Breast epithelium (tissue), 3 donors: Measurements from ENCODE around the gene ARID1B.

Source experiments
- POLR2AphosphoS5 ChIP-seq, 3 donors: sonication (generic); formaldehyde crosslinking; IDR thresholded peaks; one replicate each; pipeline ENCODE4 v1.6.1; 2017; ENCODE audit warnings: antibody characterized with exemption in 3 of 3
- TF ChIP-seq, protein P1 (sequence below), 3 donors: fragments of 450-650 bp; IDR thresholded peaks; one replicate each; pipeline ENCODE4 v1.5.1; 2016 to 2017; ENCODE audit warnings: antibody characterized with exemption in 3 of 3, mild to moderate bottlenecking in 3 of 3, moderate library complexity in 3 of 3

DNA sequence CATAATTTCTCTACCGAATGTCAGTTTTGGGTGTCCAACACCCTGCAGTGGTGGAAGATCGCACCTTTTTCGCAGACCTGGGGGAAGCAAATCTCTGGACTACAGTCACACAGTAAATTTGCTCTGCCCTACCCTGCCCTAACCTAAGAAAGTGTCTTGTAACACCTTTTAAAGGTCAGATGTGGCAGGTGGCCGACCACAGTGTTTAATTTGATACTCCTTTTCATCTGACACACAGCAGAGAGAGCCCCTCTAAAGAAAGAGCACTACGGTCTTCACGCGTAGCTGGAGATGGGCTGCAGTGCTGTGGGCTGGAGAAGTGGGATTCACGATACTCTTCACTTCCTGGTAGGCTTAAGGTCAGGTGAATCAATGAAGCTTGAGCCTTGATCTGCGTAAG is 436.2 kb downstream of the ARID1B start:
- TF ChIP-seq, protein P1, sequence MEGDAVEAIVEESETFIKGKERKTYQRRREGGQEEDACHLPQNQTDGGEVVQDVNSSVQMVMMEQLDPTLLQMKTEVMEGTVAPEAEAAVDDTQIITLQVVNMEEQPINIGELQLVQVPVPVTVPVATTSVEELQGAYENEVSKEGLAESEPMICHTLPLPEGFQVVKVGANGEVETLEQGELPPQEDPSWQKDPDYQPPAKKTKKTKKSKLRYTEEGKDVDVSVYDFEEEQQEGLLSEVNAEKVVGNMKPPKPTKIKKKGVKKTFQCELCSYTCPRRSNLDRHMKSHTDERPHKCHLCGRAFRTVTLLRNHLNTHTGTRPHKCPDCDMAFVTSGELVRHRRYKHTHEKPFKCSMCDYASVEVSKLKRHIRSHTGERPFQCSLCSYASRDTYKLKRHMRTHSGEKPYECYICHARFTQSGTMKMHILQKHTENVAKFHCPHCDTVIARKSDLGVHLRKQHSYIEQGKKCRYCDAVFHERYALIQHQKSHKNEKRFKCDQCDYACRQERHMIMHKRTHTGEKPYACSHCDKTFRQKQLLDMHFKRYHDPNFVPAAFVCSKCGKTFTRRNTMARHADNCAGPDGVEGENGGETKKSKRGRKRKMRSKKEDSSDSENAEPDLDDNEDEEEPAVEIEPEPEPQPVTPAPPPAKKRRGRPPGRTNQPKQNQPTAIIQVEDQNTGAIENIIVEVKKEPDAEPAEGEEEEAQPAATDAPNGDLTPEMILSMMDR (IDR thresholded peaks at IDR 0.05): no peak
- no peak for TF ChIP-seq POLR2AphosphoS5 (IDR thresholded peaks at IDR 0.05)
